GM10266 (cell line): ENCODE measurements around the gene UTS2B.
A peak's percentile ranks its signal among the peaks of the same experiment; 100 is the strongest.

Source experiments
- DNase-seq: peaks from one replicate; pipeline ENCODE4 v3.0.0; 2012; ENCODE audit errors: extremely low spot score
- CTCF ChIP-seq: IDR thresholded peaks from 2 replicates; pipeline ENCODE4 v1.5.1; 2012; ENCODE audit warnings: mild to moderate bottlenecking, low read depth; ENCODE audit not compliant: control insufficient read depth, insufficient read depth; ENCODE audit errors: missing control alignments

UTS2B gene

GRCh38 chr3:191240486-191240885 is 89.8 kb downstream of the UTS2B start:
- no peak for DNase-seq
- TF ChIP-seq CTCF: no peak

GRCh38 chr3:191239407-191240031 is 90.8 kb downstream of the UTS2B start:
- no peak for DNase-seq
- TF ChIP-seq CTCF: no peak

- no peak for TF ChIP-seq CTCF
- no peak for DNase-seq
Observed at GRCh38 chr3:191238321-191238817, 92.0 kb downstream of the UTS2B start.

- no peak for TF ChIP-seq CTCF
Observed at GRCh38 chr3:191237047-191237882, 93.1 kb downstream of the UTS2B start.

GRCh38 chr3:191236646-191237045 is 93.7 kb downstream of the UTS2B start:
- TF ChIP-seq CTCF: no peak
- no peak for DNase-seq

More at GRCh38 chr3:191237047-191237882, 93.1 kb downstream of the UTS2B start:
- no peak for DNase-seq

GRCh38 chr3:191235331-191236314 is 94.7 kb downstream of the UTS2B start:
- no peak for TF ChIP-seq CTCF
- peak; percentile 84 for DNase-seq
